GM12878 (cell line): ENCODE measurements around the gene COL6A1. TPM values are rescaled to one million over a fixed set of nuclear protein-coding genes. Genes with fewer than 3 reads are reported as not detected.
"Not testable (repeated sequence)": the region's sequence is repeated elsewhere in the genome, so short reads cannot be mapped to it uniquely, and the experiment has no call there.

ENCODE experiments used
- ATAC-seq: fragments of 200-7000 bp; cut with Tn5 transposase; 3 replicates; pipeline ENCODE4 v1.9.1; 2020; ENCODE audit warnings: mild to moderate bottlenecking, moderate library complexity
- BruUV-seq: library from RNA; stranded (reverse); fragments of 400-500 nt; replicated peaks from 2 replicates; lab custom pipeline; 2021; lab: Mats Ljungman, UMichigan
- CTCF ChIA-PET: fragments of 300-600 bp; sonication (Branson Sonifier 250); formaldehyde crosslinking; extraction: SDS; loops from one replicate; lab custom pipeline; 2021; ENCODE audit warnings: inconsistent platforms; lab: Yijun Ruan, JAX
- POLR2A ChIA-PET: fragments of 350-600 bp; formaldehyde crosslinking; extraction: SDS; loops from one replicate; lab custom pipeline; 2021; ENCODE audit warnings: inconsistent platforms; lab: Charles Lee
- RAD21 ChIA-PET: fragments of 300-600 bp; sonication (Branson Sonifier 250); formaldehyde crosslinking; loops from one replicate; lab custom pipeline; 2023; ENCODE audit warnings: antibody characterized with exemption; ENCODE audit not compliant: unreplicated experiment; lab: Charles Lee
- SMC1A ChIA-PET: fragments of 300-600 bp; sonication (Branson Sonifier 250); formaldehyde crosslinking; loops from one replicate; lab custom pipeline; 2023; ENCODE audit not compliant: unreplicated experiment, uncharacterized antibody; lab: Charles Lee
- DNase-seq: peaks from one replicate; pipeline ENCODE4 v3.0.0-alpha.2; 2011; ENCODE audit warnings: low read depth, low spot score
- FAIRE-seq: peaks from 3 replicates; lab custom pipeline; 2011; peaks lifted over from hg19 to GRCh38; lab: Jason Lieb, UNC
- H2AFZ ChIP-seq: 2 replicates; pipeline ENCODE4 v1.6.0; 2011; ENCODE audit warnings: low read depth, low read length, control low read depth; ENCODE audit not compliant: control insufficient read depth
- H3K27ac ChIP-seq: 2 replicates; pipeline ENCODE4 v1.5.1; 2011; ENCODE audit warnings: control low read depth; ENCODE audit not compliant: control insufficient read depth, insufficient read depth
- H3K27me3 ChIP-seq, 2 experiments: replicated peaks in 1 of 2; 2 replicates each; pipeline versions ENCODE4 v1.6.0 to v1.6.1; 2011; ENCODE audit warnings: low read length in 1 of 2; ENCODE audit not compliant: control insufficient read depth in 2 of 2, insufficient read depth in 2 of 2
- H3K36me3 ChIP-seq, 2 experiments: 2 replicates each; pipeline ENCODE4 v1.5.1; 2011; ENCODE audit warnings: low read length in 1 of 2; ENCODE audit not compliant: control insufficient read depth in 2 of 2, insufficient read depth in 2 of 2
- H3K4me1 ChIP-seq: 2 replicates; pipeline ENCODE4 v1.6.1; 2011; ENCODE audit warnings: mild to moderate bottlenecking, low read length, moderate library complexity, mixed read lengths; ENCODE audit not compliant: control insufficient read depth, insufficient read depth
- H3K4me2 ChIP-seq: 2 replicates; pipeline ENCODE4 v1.6.0; 2011; ENCODE audit warnings: control low read depth; ENCODE audit not compliant: control insufficient read depth, insufficient read depth
- H3K4me3 ChIP-seq: fragments of 200-600 bp; sonication (generic); 2 replicates; pipeline ENCODE4 v1.5.1; 2016
- H3K79me2 ChIP-seq: 2 replicates; pipeline ENCODE4 v1.6.0; 2011; ENCODE audit warnings: low read length; ENCODE audit not compliant: control insufficient read depth, insufficient read depth
- H3K9ac ChIP-seq: 2 replicates; pipeline ENCODE4 v1.8.0; 2011; ENCODE audit warnings: low read length, control low read depth, mixed read lengths; ENCODE audit not compliant: control insufficient read depth, insufficient read depth
- H3K9me3 ChIP-seq: replicated peaks from 3 replicates; pipeline ENCODE4 v1.5.1; 2011; ENCODE audit warnings: mild to moderate bottlenecking, low read length; ENCODE audit not compliant: control insufficient read depth, insufficient read depth
- H4K20me1 ChIP-seq: 2 replicates; pipeline ENCODE4 v1.6.0; 2011; ENCODE audit not compliant: control insufficient read depth, insufficient read depth
- ATF7 ChIP-seq: fragments of 450-650 bp; IDR thresholded peaks from 2 replicates; pipeline ENCODE4 v1.6.1; 2016; ENCODE audit warnings: low read depth, mild to moderate bottlenecking
- CBX3 ChIP-seq: fragments of 200-600 bp; sonication (generic); IDR thresholded peaks from 2 replicates; pipeline ENCODE4 v1.6.1; 2016; ENCODE audit warnings: low read depth, borderline replicate concordance
- CEBPB ChIP-seq, 2 experiments: fragments of 150-350 bp in 1 of 2; IDR thresholded peaks; 2 replicates each; pipeline ENCODE4 v1.6.1; 2012 to 2014; ENCODE audit warnings: low read depth in 2 of 2, low read length in 2 of 2, borderline replicate concordance in 1 of 2, inconsistent platforms in 1 of 2
- EED ChIP-seq: sonication (generic); IDR thresholded peaks from 2 replicates; pipeline ENCODE4 v1.6.1; 2016; ENCODE audit warnings: antibody characterized with exemption, low read depth
- ETV6 ChIP-seq, 2 experiments: fragments of 450-650 bp in 1 of 2; IDR thresholded peaks in 1 of 2; conservative IDR thresholded peaks in 1 of 2; 2 replicates each; pipeline ENCODE4 v1.6.1; 2014; ENCODE audit warnings: antibody characterized with exemption in 1 of 2, borderline replicate concordance in 1 of 2, low read depth in 1 of 2, mild to moderate bottlenecking in 1 of 2, moderate library complexity in 1 of 2
- POLR2AphosphoS5 ChIP-seq: IDR thresholded peaks from 2 replicates; pipeline ENCODE4 v1.6.1; 2011; ENCODE audit warnings: mild to moderate bottlenecking, low read length, inconsistent platforms
- TCF12 ChIP-seq: IDR thresholded peaks from 2 replicates; pipeline ENCODE4 v1.6.1; 2011; ENCODE audit warnings: low read depth, mild to moderate bottlenecking, low read length
- ZBTB33 ChIP-seq: fragments of 450-650 bp; IDR thresholded peaks from 2 replicates; pipeline ENCODE4 v1.6.1; 2017; ENCODE audit warnings: mild to moderate bottlenecking
- WGBS: methylation state at CpG from one replicate; pipeline ENCODE4 v1.1.6; 2016; ENCODE audit warnings: low lambda C conversion rate; ENCODE audit not compliant: insufficient replicate concordance, insufficient coverage; ENCODE audit errors: missing lambda C conversion rate; 5-methylcytosine and 5-hydroxymethylcytosine counted together
- in situ Hi-C: fragments of 300-500 bp; cut with MboI; formaldehyde crosslinking; loops from 9 replicates; pipeline ENCODE4 v1.14.3; 2018; ENCODE audit warnings: mixed read lengths
- intact Hi-C: fragments of 100-400 bp; cut with micrococcal nuclease; formaldehyde crosslinking; loops from one replicate; pipeline ENCODE4 v1.14.2; 2022; ENCODE audit not compliant: unreplicated experiment
- polyA plus RNA-seq, 11 experiments: library from polyadenylated mRNA; depleted of rRNA in 4 of 11; unstranded in 6 of 11; stranded (reverse) in 5 of 11; fragments of >200 nt; fragmentation: Nextera tagmentation in 4 of 11; fragmentation: Illumina TruSeq in 1 of 11; extraction: Ambion mirVana in 4 of 11; extraction: Trizol in 1 of 11; gene quantifications; 1 replicate in 1 of 11; 2 replicates in 10 of 11; pipeline versions ENCODE4 v1.2.1 to v1.2.3, GENCODE V29; 2011 to 2016; ENCODE audit warnings: inconsistent platforms in 2 of 11, missing spikeins in 2 of 11, low read depth in 1 of 11
- total RNA-seq, 4 experiments: library from RNA; depleted of rRNA in 3 of 4; stranded (reverse); fragments of >200 nt in 3 of 4; fragmentation: Illumina TruSeq in 1 of 4; extraction: Trizol in 1 of 4; gene quantifications; 2 replicates each; pipeline versions ENCODE4 v1.2.1 to v1.2.3, GENCODE V29; 2013 to 2021

The COL6A1 gene
- total and polyA plus RNA-seq, 10 of the 15 experiments (the other 5 are each of a cell fraction or from before 2014, with no cell fraction given), result 0.12 to 1.3 (median 0.20) TPM; not detected in 7

GRCh38 chr21:46046471-46046870 is 64.9 kb downstream of the COL6A1 start:
- TF ChIP-seq CBX3 (no peak), CEBPB (IDR thresholded peaks at IDR 0.05; ENCODE audit: borderline replicate concordance in 1 of 2, low read depth in 2 of 2, low read length in 2 of 2) (no peak), ATF7 (no peak), EED (no peak), ETV6 (conservative IDR thresholded peaks at IDR 0.05 in 1 of 2, IDR thresholded peaks at IDR 0.05 in 1 of 2; ENCODE audit: borderline replicate concordance in 1 of 2, low read depth in 1 of 2) (no peak), POLR2AphosphoS5 (no peak), ZBTB33 (no peak), TCF12 (no peak)
- TF ChIP-seq, all 136 proteins: peak for 0
- ChIA-PET SMC1A (no interaction called here), RAD21 (no interaction called here), CTCF (no interaction called here), POLR2A (no interaction called here)
- H3K4me2 ChIP-seq, result no peak overlapping the region
- no peaks in the 10 kb centered on the region for H4K20me1 ChIP-seq
- intact Hi-C loops, result no loop called here
- H3K79me2 ChIP-seq, result no peaks in the 10 kb centered on the region
- DNase-seq (no peak), FAIRE-seq (no peak), ATAC-seq (no peak)
- no peaks in the 10 kb centered on the region for H3K36me3 ChIP-seq
- no TSS peak for BruUV-seq
- no peaks in the 10 kb centered on the region for H3K4me1 ChIP-seq
- no peak overlapping the region for H3K9ac ChIP-seq
- no peaks in the 10 kb centered on the region for H3K27me3 ChIP-seq
- H3K27ac ChIP-seq, result no peak overlapping the region
- H3K9me3 ChIP-seq, result no peaks in the 10 kb centered on the region; the same call in 2 of the 3 replicates
- no peak overlapping the region for H2AFZ ChIP-seq
- WGBS, result 85% methylated on average over 12 of the region's 12 CpGs
- no peak overlapping the region for H3K4me3 ChIP-seq
- in situ Hi-C loops, result no loop called here

GRCh38 chr21:46046906-46047305 is 65.3 kb downstream of the COL6A1 start:
- SMC1A ChIA-PET, H2AFZ ChIP-seq, H3K9ac ChIP-seq, FAIRE-seq, ATAC-seq, H3K27ac ChIP-seq, BruUV-seq, H4K20me1 ChIP-seq, H3K4me2 ChIP-seq, H3K4me3 ChIP-seq, H3K9me3 ChIP-seq, in situ Hi-C loops, RAD21 ChIA-PET, H3K27me3 ChIP-seq, intact Hi-C loops, CTCF ChIA-PET, DNase-seq, H3K4me1 ChIP-seq, POLR2A ChIA-PET, H3K79me2 ChIP-seq, H3K36me3 ChIP-seq: not testable (repeated sequence)
- 69% methylated on average over 12 of the region's 12 CpGs for WGBS
